HepG2 (cell line): ENCODE measurements around the gene SYCE3. TPM values are rescaled to one million over a fixed set of nuclear protein-coding genes. Genes with fewer than 3 reads are reported as not detected.

Experiments
- ARHGAP35 ChIP-seq: sonication (generic); formaldehyde crosslinking; IDR thresholded peaks from 2 replicates; pipeline ENCODE4 v1.9.0; 2022; ENCODE audit warnings: mild to moderate bottlenecking, inconsistent platforms, moderate library complexity, missing genetic modification reagents, borderline replicate concordance
- CEBPG ChIP-seq: IDR thresholded peaks from 2 replicates; pipeline ENCODE4 v1.6.1; 2016
- CTCF ChIP-seq: sonication (generic); formaldehyde crosslinking; IDR thresholded peaks from 2 replicates; pipeline ENCODE4 v1.5.0; 2020; ENCODE audit warnings: mild to moderate bottlenecking, missing genetic modification reagents, moderate library complexity
- E2F5 ChIP-seq: sonication (generic); formaldehyde crosslinking; conservative IDR thresholded peaks from 2 replicates; pipeline ENCODE4 v1.4.0; 2020; ENCODE audit warnings: missing genetic modification reagents
- GFI1 ChIP-seq: sonication (generic); formaldehyde crosslinking; IDR thresholded peaks from 2 replicates; pipeline ENCODE4 v1.5.0; 2020; ENCODE audit warnings: missing genetic modification reagents, mild to moderate bottlenecking, borderline replicate concordance
- GZF1 ChIP-seq: sonication (generic); formaldehyde crosslinking; IDR thresholded peaks from 2 replicates; pipeline ENCODE4 v1.5.1; 2020; ENCODE audit warnings: mild to moderate bottlenecking, missing genetic modification reagents
- HNRNPK ChIP-seq: fragments of 200-400 bp; formaldehyde crosslinking; IDR thresholded peaks from 2 replicates; pipeline ENCODE4 v1.6.1; 2018; ENCODE audit warnings: low read length, low read depth, moderate library complexity, mild to moderate bottlenecking; ENCODE audit not compliant: poor library complexity, severe bottlenecking
- KMT2B ChIP-seq: IDR thresholded peaks from 2 replicates; pipeline ENCODE4 v1.6.1; 2016; ENCODE audit warnings: missing genetic modification reagents, missing compliant biosample characterization
- NKX3-1 ChIP-seq: sonication (generic); formaldehyde crosslinking; IDR thresholded peaks from 2 replicates; pipeline ENCODE4 v1.5.0; 2020; ENCODE audit warnings: missing genetic modification reagents
- NR1H2 ChIP-seq: sonication (generic); formaldehyde crosslinking; IDR thresholded peaks from 2 replicates; pipeline ENCODE4 v1.8.1; 2022; ENCODE audit warnings: low read depth, missing genetic modification reagents, borderline replicate concordance
- NR2C2 ChIP-seq: sonication (generic); formaldehyde crosslinking; IDR thresholded peaks from 2 replicates; pipeline ENCODE4 v1.4.0; 2020; ENCODE audit warnings: missing genetic modification reagents, mild to moderate bottlenecking, moderate library complexity, borderline replicate concordance
- PCBP1 ChIP-seq: fragments of 200-400 bp; formaldehyde crosslinking; IDR thresholded peaks from 2 replicates; pipeline ENCODE4 v1.6.1; 2017; ENCODE audit warnings: mild to moderate bottlenecking, low read depth, low read length, borderline replicate concordance
- SIX1 ChIP-seq: sonication (generic); formaldehyde crosslinking; IDR thresholded peaks from 2 replicates; pipeline ENCODE4 v1.4.0; 2020; ENCODE audit warnings: missing genetic modification reagents, borderline replicate concordance
- SKI ChIP-seq: fragments of 450-650 bp; IDR thresholded peaks from one replicate; pipeline ENCODE4 v1.6.1; 2018; ENCODE audit warnings: mild to moderate bottlenecking; ENCODE audit not compliant: partially characterized antibody
- ZBTB49 ChIP-seq: sonication (generic); formaldehyde crosslinking; IDR thresholded peaks from 2 replicates; pipeline ENCODE4 v1.4.0; 2020; ENCODE audit warnings: missing genetic modification reagents, borderline replicate concordance
- ZFP41 ChIP-seq: sonication (generic); formaldehyde crosslinking; IDR thresholded peaks from 2 replicates; pipeline ENCODE4 v1.4.0; 2020; ENCODE audit warnings: mild to moderate bottlenecking, missing genetic modification reagents, borderline replicate concordance
- ZFP91 ChIP-seq: sonication (generic); formaldehyde crosslinking; IDR thresholded peaks from 2 replicates; pipeline ENCODE4 v1.9.0; 2022; ENCODE audit warnings: missing genetic modification reagents, mild to moderate bottlenecking, borderline replicate concordance
- ZNF484 ChIP-seq: sonication (generic); formaldehyde crosslinking; IDR thresholded peaks from 2 replicates; pipeline ENCODE4 v1.5.1; 2020; ENCODE audit warnings: mild to moderate bottlenecking, low read depth, missing genetic modification reagents, borderline replicate concordance
- ZNF546 ChIP-seq: sonication (generic); formaldehyde crosslinking; conservative IDR thresholded peaks from 2 replicates; pipeline ENCODE4 v1.8.1; 2023; ENCODE audit warnings: mild to moderate bottlenecking, missing genetic modification reagents
- ZNF614 ChIP-seq: IDR thresholded peaks from 2 replicates; pipeline ENCODE4 v1.6.1; 2018; ENCODE audit warnings: missing biosample characterization, missing genetic modification reagents, inconsistent platforms, borderline replicate concordance
- ZNF746 ChIP-seq: sonication (generic); formaldehyde crosslinking; IDR thresholded peaks from 2 replicates; pipeline ENCODE4 v1.8.0; 2022; ENCODE audit warnings: mild to moderate bottlenecking, missing genetic modification reagents
- ZNF792 ChIP-seq: IDR thresholded peaks from 2 replicates; pipeline ENCODE4 v1.6.1; 2016
- polyA plus RNA-seq, 8 experiments: library from polyadenylated mRNA; depleted of rRNA in 3 of 8; stranded (reverse) in 7 of 8; unstranded in 1 of 8; fragments of >200 nt; fragmentation: Illumina TruSeq in 4 of 8; extraction: Trizol in 4 of 8; gene quantifications; 2 replicates each; pipeline versions ENCODE4 v1.2.1 to v1.2.3, GENCODE V29; 2011 to 2016; ENCODE audit warnings: low read depth in 4 of 8, missing spikeins in 1 of 8, mixed read lengths in 1 of 8; ENCODE audit not compliant: insufficient read depth in 1 of 8
- total RNA-seq, 5 experiments: library from RNA; depleted of rRNA; stranded (reverse); fragments of >200 nt; fragmentation: Illumina TruSeq; extraction: Trizol; gene quantifications; 2 replicates each; pipeline ENCODE4 v1.2.3, GENCODE V29; 2016; ENCODE audit warnings: low read depth in 1 of 5

The SYCE3 gene
- total and polyA plus RNA-seq, 2 of the 13 experiments (the other 11 are each of a cell fraction or from before 2014, with no cell fraction given): not detected

- TF ChIP-seq ZNF546 (CRISPR knock-in tag) (no peak), SKI (no peak), SIX1 (CRISPR knock-in tag) (no peak), ZNF614 (no peak), CTCF (CRISPR knock-in tag) (no peak), ZFP91 (CRISPR knock-in tag) (no peak; the same call in none of the 2 replicates), ARHGAP35 (CRISPR knock-in tag) (no peak), GZF1 (no peak), ZNF746 (no peak), NR1H2 (no peak), HNRNPK (no peak), GFI1 (CRISPR knock-in tag) (no peak), NR2C2 (CRISPR knock-in tag) (peak; percentile 69; the same call in 1 of the 2 replicates), ZBTB49 (CRISPR knock-in tag) (no peak), E2F5 (CRISPR knock-in tag) (no peak), ZNF484 (no peak), KMT2B (CRISPR knock-in tag) (no peak), NKX3-1 (CRISPR knock-in tag) (no peak), ZNF792 (CRISPR knock-in tag) (no peak), CEBPG (CRISPR knock-in tag) (no peak; the same call in 1 of the 2 replicates), PCBP1 (peak; percentile 25; the same call in 1 of the 2 replicates), ZFP41 (CRISPR knock-in tag) (no peak)
These were observed 31.7 kb downstream of the SYCE3 start (continued) for GRCh38 chr22:50530877-50531545.
